PC-9 (cell line): Measurements from ENCODE around the gene DNAJB1.

Source experiments
- EZH2 ChIP-seq: fragments of 200-600 bp; sonication (generic); IDR thresholded peaks from 2 replicates; pipeline ENCODE4 v1.8.0; 2017; ENCODE audit warnings: antibody characterized with exemption, low read depth
- TF ChIP-seq, protein P1 (sequence below): fragments of 200-600 bp; sonication (generic); conservative IDR thresholded peaks from 2 replicates; pipeline ENCODE4 v1.6.1; 2017; ENCODE audit warnings: mixed run types, antibody characterized with exemption, mild to moderate bottlenecking, moderate library complexity

DNA sequence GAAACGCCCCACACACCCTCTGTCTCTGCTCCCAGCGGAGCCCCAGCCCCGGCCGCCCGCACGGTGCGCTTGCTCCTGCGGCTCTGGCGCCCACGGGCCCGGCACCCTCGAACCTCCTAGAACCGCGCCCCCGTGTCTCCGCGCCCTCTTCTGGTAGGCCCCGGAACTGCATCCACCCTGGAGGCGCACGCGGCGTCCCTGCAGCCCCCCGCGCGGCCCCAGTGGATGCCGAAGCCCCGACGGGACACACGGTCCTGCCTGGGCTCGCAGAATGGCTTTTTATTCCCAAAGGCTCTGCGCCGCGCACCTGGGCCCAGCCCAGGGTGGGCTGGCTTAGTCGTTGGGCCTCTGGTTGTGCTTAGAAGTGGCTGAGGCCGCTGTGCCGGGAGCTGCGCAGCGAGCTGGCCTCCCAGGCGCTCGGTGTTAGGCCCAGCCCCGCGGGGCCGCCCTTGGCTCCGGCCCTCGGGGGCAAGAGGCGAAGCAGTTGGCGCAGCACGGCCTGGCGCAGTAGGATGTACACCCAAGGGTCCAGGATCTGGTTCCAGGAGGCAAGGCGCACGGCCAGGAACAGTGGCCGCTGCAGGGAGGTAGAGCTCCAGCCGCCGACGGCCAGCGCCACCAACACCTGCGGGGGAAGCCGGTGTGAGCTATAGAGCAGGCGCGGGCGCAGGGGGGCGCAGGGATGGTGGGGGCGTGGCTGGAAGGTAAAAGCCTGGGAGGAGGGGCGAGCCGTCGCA is 45.8 kb downstream of the DNAJB1 start:
- TF ChIP-seq, protein P1, sequence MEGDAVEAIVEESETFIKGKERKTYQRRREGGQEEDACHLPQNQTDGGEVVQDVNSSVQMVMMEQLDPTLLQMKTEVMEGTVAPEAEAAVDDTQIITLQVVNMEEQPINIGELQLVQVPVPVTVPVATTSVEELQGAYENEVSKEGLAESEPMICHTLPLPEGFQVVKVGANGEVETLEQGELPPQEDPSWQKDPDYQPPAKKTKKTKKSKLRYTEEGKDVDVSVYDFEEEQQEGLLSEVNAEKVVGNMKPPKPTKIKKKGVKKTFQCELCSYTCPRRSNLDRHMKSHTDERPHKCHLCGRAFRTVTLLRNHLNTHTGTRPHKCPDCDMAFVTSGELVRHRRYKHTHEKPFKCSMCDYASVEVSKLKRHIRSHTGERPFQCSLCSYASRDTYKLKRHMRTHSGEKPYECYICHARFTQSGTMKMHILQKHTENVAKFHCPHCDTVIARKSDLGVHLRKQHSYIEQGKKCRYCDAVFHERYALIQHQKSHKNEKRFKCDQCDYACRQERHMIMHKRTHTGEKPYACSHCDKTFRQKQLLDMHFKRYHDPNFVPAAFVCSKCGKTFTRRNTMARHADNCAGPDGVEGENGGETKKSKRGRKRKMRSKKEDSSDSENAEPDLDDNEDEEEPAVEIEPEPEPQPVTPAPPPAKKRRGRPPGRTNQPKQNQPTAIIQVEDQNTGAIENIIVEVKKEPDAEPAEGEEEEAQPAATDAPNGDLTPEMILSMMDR = peak; percentile 94
- no peak for TF ChIP-seq EZH2
